ENCODE results near the gene PRKAR1B. TPM values are rescaled to one million over a fixed set of nuclear protein-coding genes. Genes with fewer than 3 reads are reported as not detected.

Gene PRKAR1B
- total RNA-seq, 1 experiment from 2014 or later, result 24.8 TPM

GRCh38 chr7:628402-628763 lies 98.7 kb downstream of the PRKAR1B start:
- peaks cover 7% of the 10 kb centered on the region for H3K9me3 Mint-ChIP-seq (ENCODE audit: low read depth, unreplicated experiment)
- DNase-seq, result no peak

GRCh38 chr7:627661-628401 lies 99.2 kb downstream of the PRKAR1B start:
- DNase-seq, result no peak
- Mint-ChIP-seq H3K4me3 (ENCODE audit: low read depth, unreplicated experiment) (no peak overlapping the region), H3K27me3 (ENCODE audit: unreplicated experiment) (no peaks in the 10 kb centered on the region), H3K27ac (ENCODE audit: unreplicated experiment) (no peak overlapping the region), H3K4me1 (ENCODE audit: low read depth, unreplicated experiment) (no peaks in the 10 kb centered on the region), H3K36me3 (ENCODE audit: insufficient read depth, unreplicated experiment) (peaks cover 5% of the 10 kb centered on the region), H3K9me3 (ENCODE audit: low read depth, unreplicated experiment) (peaks cover 7% of the 10 kb centered on the region)
- intact Hi-C loops (cut with micrococcal nuclease; ENCODE audit: unreplicated experiment), result no loop called here
- BruUV-seq (replicated peaks), result no TSS peak
- no peak for TF ChIP-seq CTCF (IDR thresholded peaks at IDR 0.05; ENCODE audit: unreplicated experiment)
- CTCF ChIA-PET, result no interaction called here

More at GRCh38 chr7:628402-628763, 98.7 kb downstream of the PRKAR1B start:
- no peak overlapping the region for H3K27ac Mint-ChIP-seq (ENCODE audit: unreplicated experiment)
- no peaks in the 10 kb centered on the region for H3K4me1 Mint-ChIP-seq (ENCODE audit: low read depth, unreplicated experiment)
- TF ChIP-seq CTCF (IDR thresholded peaks at IDR 0.05; ENCODE audit: unreplicated experiment), result no peak
- no TSS peak for BruUV-seq (replicated peaks)
- intact Hi-C loops (cut with micrococcal nuclease; ENCODE audit: unreplicated experiment), result no loop called here
- H3K36me3 Mint-ChIP-seq (ENCODE audit: insufficient read depth, unreplicated experiment), result peaks cover 5% of the 10 kb centered on the region
- H3K27me3 Mint-ChIP-seq (ENCODE audit: unreplicated experiment), result no peaks in the 10 kb centered on the region
- H3K4me3 Mint-ChIP-seq (ENCODE audit: low read depth, unreplicated experiment), result no peak overlapping the region
- CTCF ChIA-PET, result no interaction called here

- intact Hi-C loops (cut with micrococcal nuclease; ENCODE audit: unreplicated experiment), result no loop called here
- Mint-ChIP-seq H3K27ac (ENCODE audit: unreplicated experiment) (no peak overlapping the region), H3K9me3 (ENCODE audit: low read depth, unreplicated experiment) (peaks cover 10% of the 10 kb centered on the region), H3K4me1 (ENCODE audit: low read depth, unreplicated experiment) (peaks cover 7% of the 10 kb centered on the region), H3K36me3 (ENCODE audit: insufficient read depth, unreplicated experiment) (no peaks in the 10 kb centered on the region), H3K27me3 (ENCODE audit: unreplicated experiment) (no peaks in the 10 kb centered on the region), H3K4me3 (ENCODE audit: low read depth, unreplicated experiment) (no peak overlapping the region)
- BruUV-seq (replicated peaks), result no TSS peak
- CTCF ChIA-PET, result interaction anchor here (0.6 kb wide), 1 partner anchor 86 kb away, joined by 4 read pairs; no protein-coding TSS in a partner anchor
- TF ChIP-seq CTCF (IDR thresholded peaks at IDR 0.05; ENCODE audit: unreplicated experiment), result no peak
- no peak for DNase-seq
Observed at GRCh38 chr7:625376-625971, 101.6 kb downstream of the PRKAR1B start.

GRCh38 chr7:623464-623863 lies 103.6 kb downstream of the PRKAR1B start:
- Mint-ChIP-seq H3K27me3 (ENCODE audit: unreplicated experiment) (no peaks in the 10 kb centered on the region), H3K9me3 (ENCODE audit: low read depth, unreplicated experiment) (peaks cover 13% of the 10 kb centered on the region), H3K4me3 (ENCODE audit: low read depth, unreplicated experiment) (no peak overlapping the region), H3K27ac (ENCODE audit: unreplicated experiment) (no peak overlapping the region), H3K4me1 (ENCODE audit: low read depth, unreplicated experiment) (peaks cover 7% of the 10 kb centered on the region), H3K36me3 (ENCODE audit: insufficient read depth, unreplicated experiment) (no peaks in the 10 kb centered on the region)
- CTCF ChIA-PET, result interaction anchor here (0.5 kb wide), 1 partner anchor 646 kb away, joined by 3 read pairs; no protein-coding TSS in a partner anchor
- no TSS peak for BruUV-seq (replicated peaks)
- no peak for TF ChIP-seq CTCF (IDR thresholded peaks at IDR 0.05; ENCODE audit: unreplicated experiment)
- no peak for DNase-seq
- intact Hi-C loops (cut with micrococcal nuclease; ENCODE audit: unreplicated experiment), result no loop called here
